NCI-H1694 (cell line): Measurements from ENCODE around the gene SLC1A2.

Source experiments
- DNase-seq: peaks from one replicate; lab custom pipeline; 2025; lab: John Stamatoyannopoulos, UW

The SLC1A2 gene

DNA sequence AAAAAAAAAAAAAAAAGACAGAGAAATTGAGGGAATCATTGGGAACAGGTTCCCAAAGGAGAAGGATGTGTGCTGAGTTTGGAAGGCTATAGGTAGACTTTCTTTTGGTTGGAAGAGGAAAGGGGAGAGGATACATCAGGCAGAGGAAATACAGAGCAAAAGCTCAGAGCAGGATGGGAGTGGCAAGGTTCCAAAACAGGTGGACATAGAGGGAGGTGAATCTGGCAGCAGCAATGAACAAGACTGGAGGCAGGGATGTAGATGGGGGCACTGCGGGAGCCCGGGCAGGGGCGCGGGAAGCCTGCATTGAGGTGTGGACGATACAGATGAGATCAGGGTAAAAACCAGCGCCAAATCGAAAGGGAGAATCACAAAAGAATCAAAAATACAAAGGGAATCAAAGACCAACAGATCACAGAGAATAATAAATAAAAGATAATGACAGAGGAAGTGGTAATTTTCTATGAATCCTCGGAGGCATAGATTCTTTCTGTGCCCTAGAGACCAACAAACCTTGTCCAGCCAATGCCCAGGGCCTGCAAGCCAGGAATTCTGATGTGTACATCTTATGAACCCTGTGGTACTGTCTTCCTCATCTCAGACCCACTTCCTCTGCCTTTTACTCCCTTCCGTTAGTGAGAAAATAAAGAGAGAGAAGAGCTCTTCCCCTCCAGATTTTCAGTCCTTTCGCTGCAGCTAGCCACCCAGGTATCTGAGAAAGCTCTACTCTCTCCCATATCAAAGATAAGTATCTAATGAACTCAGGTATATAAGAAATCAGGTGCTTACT, 70.3 kb downstream of the SLC1A2 start:
- DNase-seq = no peak

DNA sequence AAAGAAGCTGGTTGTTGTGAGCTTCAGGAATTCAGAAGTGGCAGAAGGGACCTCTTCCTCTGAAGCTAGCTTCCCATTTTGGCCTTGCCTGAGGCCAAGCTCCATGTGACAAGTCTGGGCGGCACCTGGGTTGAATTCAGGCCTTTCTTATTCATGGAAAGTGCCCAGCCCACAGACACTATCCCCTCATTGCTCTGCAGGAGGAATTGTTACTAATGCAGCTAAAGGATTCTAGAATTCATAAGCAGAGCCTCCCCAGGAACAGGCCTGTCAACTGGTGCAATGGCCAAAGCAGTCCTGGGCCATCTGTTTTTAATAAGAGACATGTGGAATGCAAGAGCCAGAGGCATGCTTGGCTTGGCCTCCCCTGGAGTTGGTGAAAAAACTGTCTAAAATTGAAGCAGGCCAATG, 71.4 kb downstream of the SLC1A2 start:
- DNase-seq = no peak

GRCh38 chr11:35347173-35347878, 72.0 kb downstream of the SLC1A2 start:
- no peak for DNase-seq

DNA sequence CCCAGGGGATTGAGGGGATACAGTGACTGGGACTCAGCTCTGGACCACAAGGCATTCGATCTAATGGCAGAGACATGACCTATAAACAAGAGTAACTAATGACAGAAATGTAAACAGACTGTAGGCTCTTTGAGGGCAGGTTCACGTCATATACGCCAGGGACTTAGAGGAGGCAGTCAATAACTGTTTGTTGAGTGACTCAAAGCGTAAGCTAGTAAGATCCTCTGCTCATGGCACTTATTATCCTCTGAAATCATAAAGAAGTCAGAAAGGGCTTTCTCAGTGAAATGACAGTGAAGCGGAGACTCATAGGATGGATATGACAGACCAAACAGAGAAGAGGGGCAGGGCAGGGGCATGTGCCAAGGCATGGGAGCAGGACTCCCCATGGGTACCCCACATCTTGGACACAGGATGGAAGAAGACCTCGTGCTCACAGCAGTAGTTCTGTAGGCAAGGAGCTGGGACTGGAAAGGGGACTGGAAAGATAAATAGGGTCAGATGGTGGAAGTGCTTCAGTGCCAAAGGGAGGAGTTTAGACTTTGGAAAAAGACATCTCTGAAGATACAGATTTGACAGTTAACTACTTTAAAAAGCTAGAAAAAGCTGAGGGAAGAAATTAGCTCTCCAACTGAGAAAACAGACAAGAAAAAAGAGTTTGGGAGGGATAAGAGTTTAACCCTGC, 72.7 kb downstream of the SLC1A2 start:
- DNase-seq = no peak

- no peak for DNase-seq
Measured at GRCh38 chr11:35344681-35345574, 74.4 kb downstream of the SLC1A2 start.

GRCh38 chr11:35343033-35343598, 76.2 kb downstream of the SLC1A2 start:
- DNase-seq = no peak

DNA sequence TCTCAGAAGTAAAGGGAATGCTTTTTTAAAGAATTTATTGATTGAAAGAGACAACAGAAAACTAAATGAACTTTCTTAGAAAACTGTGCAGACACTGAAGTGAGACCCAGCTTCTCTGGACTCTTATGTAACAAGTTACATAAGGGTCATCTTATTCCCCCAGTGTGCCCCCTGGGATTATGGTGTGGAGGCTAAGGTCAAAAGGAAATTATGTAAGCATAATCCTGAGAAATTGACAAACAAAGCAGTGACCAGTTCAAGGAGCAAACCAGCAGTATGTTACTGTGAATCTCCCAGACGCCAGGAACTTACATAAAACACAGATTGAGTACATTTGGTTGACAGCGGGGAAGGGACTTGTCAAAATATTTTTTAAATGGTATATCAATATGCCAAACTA, 78.6 kb downstream of the SLC1A2 start:
- DNase-seq = no peak

GRCh38 chr11:35340071-35340470, 79.3 kb downstream of the SLC1A2 start:
- no peak for DNase-seq

GRCh38 chr11:35338921-35339320, 80.4 kb downstream of the SLC1A2 start:
- DNase-seq = no peak

DNA sequence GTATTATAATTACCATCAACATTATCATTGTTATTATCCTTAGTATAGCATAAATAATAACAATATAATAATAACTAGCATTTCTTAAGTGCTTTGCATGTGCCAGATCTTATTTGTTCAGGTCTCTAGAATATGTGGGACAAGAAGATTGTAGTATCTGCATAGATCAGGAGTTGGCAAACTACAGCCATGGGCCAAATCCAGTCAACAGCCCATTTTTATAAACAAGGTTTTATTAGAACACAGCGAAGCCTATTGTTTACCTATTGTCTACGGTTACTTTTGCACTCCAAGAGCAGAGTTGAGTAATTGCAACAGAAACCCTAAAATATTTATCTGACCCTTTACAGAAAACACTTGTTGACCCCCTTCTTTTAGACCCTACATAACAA, 81.4 kb downstream of the SLC1A2 start:
- DNase-seq = no peak

DNA sequence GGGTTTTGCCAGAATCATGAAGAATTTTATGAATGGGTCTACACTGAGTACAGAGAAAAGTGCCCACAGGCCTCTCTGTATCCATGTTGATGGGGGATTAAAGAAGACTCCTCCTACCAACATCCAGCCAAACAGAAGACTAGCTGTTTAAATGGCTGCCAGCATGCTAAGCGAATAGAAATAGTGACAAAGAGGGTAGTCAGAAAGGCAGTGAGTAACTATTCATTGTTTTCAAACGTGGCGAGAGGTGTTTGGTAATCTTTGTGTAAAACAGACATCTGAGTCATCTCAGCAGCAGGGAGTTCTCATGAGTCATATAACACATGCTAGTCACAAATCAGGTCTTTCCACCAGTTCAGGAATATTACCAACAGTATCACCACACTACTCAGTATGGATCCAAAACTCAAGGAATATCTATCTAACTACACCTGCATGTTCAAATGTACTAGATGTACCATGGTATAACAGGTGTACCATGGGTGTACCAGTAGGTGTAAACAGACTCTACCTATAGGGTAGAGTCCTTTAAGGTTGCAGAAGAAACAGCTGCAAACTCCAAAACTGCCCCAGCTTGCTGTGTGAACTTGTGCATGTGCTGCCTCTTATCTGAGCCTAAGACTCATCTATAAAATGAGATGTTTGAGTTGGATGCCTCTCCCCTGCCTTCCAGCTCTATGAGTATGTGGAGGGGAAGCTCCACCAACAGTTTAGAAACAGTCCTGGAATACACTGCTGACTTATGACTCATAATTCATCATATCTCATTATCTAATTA, 82.0 kb downstream of the SLC1A2 start:
- no peak for DNase-seq

GRCh38 chr11:35336726-35337125, 82.6 kb downstream of the SLC1A2 start:
- DNase-seq = no peak

GRCh38 chr11:35335226-35335625, 84.1 kb downstream of the SLC1A2 start:
- DNase-seq = no peak

- DNase-seq = no peak
Measured at GRCh38 chr11:35334385-35335090, 84.8 kb downstream of the SLC1A2 start.

DNA sequence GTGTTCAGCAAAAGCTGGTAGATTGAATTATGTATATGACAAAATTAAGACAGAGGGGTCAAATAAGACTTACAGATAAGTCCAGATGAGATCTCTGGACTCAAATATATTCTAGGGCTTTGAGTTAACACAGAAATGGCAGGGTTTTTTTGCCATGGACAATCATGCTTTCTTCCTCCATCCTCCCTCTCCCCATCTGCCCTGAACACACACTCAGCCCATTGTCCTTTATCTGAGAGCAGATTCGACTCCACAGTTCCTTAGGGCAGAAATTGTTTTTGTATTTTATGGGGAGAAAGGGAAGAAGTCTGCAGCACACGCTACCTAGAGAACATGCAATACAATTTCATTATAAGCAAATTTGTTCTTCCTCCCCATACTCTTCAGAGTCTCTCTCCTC, 86.8 kb downstream of the SLC1A2 start:
- DNase-seq = no peak

- no peak for DNase-seq
Measured at GRCh38 chr11:35330931-35331330, 88.4 kb downstream of the SLC1A2 start.

- no peak for DNase-seq
Measured at GRCh38 chr11:35330156-35330889, 89.0 kb downstream of the SLC1A2 start.

- DNase-seq = no peak
Measured at GRCh38 chr11:35327829-35328228, 91.5 kb downstream of the SLC1A2 start.

- DNase-seq = no peak
Measured at GRCh38 chr11:35326266-35326879, 93.0 kb downstream of the SLC1A2 start.
